NCI-H2107 treated with DMSO at 0.1 percent for 48 hours (cell line): Measurements from ENCODE around the gene IFNG.

Experiments
- DNase-seq: peaks from one replicate; lab custom pipeline; 2025; ENCODE audit not compliant: unreplicated experiment; lab: John Stamatoyannopoulos, UW

IFNG gene

DNA sequence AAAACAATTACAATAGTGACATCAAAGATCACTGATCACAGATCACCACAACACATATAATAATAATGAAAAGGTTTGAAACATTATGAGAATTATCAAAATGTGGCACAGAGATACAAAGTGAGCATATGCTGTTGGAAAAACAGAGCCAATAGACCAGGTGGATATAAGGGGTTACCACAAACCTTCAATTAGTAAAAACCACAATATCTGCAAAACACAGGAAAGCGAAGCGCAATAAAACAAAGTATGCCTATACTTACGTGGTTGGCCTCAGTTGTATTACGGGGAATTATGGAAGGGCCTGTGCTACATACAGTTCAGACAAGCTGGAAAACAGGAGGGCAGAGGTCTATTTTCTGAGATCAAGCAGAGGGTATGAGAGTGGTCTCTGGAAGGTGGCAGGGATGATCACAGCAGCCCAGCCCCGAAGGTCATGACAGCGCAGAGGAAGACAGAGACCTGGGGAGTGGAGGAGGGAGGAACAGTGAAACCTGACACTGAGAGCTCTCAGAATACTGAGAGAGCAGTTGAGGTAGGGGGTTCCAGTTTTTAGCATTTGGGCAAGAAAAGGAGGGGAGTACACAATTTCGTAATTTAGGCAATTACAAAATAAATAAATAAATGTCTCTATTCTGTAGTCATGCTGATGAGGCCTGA lies 41.3 kb downstream of the IFNG start:
- peak; percentile 70 for DNase-seq

- DNase-seq = no peak
Observed at GRCh38 chr12:68117661-68118060, 41.9 kb downstream of the IFNG start.

- DNase-seq = no peak
Observed at GRCh38 chr12:68115281-68115680, 44.3 kb downstream of the IFNG start.

- DNase-seq = no peak
Observed at GRCh38 chr12:68114606-68115005, 44.9 kb downstream of the IFNG start.

- no peak for DNase-seq
Observed at GRCh38 chr12:68113644-68114043, 45.9 kb downstream of the IFNG start.

GRCh38 chr12:68111995-68112394 lies 47.5 kb downstream of the IFNG start:
- DNase-seq = no peak

- no peak for DNase-seq
Observed at GRCh38 chr12:68109444-68110217, 49.9 kb downstream of the IFNG start.

GRCh38 chr12:68109001-68109400 lies 50.5 kb downstream of the IFNG start:
- no peak for DNase-seq

GRCh38 chr12:68106660-68107059 lies 52.9 kb downstream of the IFNG start:
- no peak for DNase-seq

- DNase-seq = no peak
Observed at GRCh38 chr12:68106160-68106559, 53.4 kb downstream of the IFNG start.
